ENCODE measurements around the gene RBBP8NL. TPM values are rescaled to one million over a fixed set of nuclear protein-coding genes. Genes with fewer than 3 reads are reported as not detected.

Gene RBBP8NL
- total and polyA plus RNA-seq, 2 of the 8 experiments (the other 6 are each of a cell fraction or from before 2014, with no cell fraction given), result 0.43 to 0.48 TPM

- H3K23ac ChIP-seq (ENCODE audit: insufficient read length), result no peak overlapping the region
- H2AFZ ChIP-seq (ENCODE audit: low read length), result no peak overlapping the region
- H2BK12ac ChIP-seq (ENCODE audit: low read depth, low read length), result no peak overlapping the region
- H3K18ac ChIP-seq (ENCODE audit: extremely low read depth, low read length), result no peak overlapping the region
- H2BK15ac ChIP-seq (ENCODE audit: low read length), result no peak overlapping the region
- no peaks in the 10 kb centered on the region for H4K20me1 ChIP-seq (replicated peaks in 1 of 2; ENCODE audit: control insufficient read depth in 1 of 2, insufficient read depth in 2 of 2, low read length in 2 of 2)
- POLR2A ChIA-PET (ENCODE audit: partially characterized antibody), result no interaction called here
- H2BK5ac ChIP-seq (ENCODE audit: low read depth, low read length), result no peak overlapping the region
- no peak overlapping the region for H3K4me3 ChIP-seq (ENCODE audit: extremely low read depth in 1 of 4, insufficient read depth in 2 of 4, low read depth in 3 of 4, low read length in 4 of 4)
- H3K27me3 ChIP-seq (replicated peaks in 1 of 4; ENCODE audit: control insufficient read depth in 3 of 4, extremely low read depth in 1 of 4, insufficient read depth in 3 of 4, low read length in 3 of 4), result no peaks in the 10 kb centered on the region
- 87% methylated on average over 10 of the region's 10 CpGs; no CpG with 5 or more reads in 1 of the 2 experiments for WGBS, 2 experiments (ENCODE audit: extremely low coverage in 1 of 2, insufficient coverage in 1 of 2, insufficient read length in 1 of 2, insufficient replicate concordance in 2 of 2, low coverage in 1 of 2, low lambda C conversion rate in 2 of 2, missing lambda C conversion rate in 1 of 2)
- H3K23me2 ChIP-seq (ENCODE audit: low read depth, low read length), result peaks cover 5% of the 10 kb centered on the region; the same call in 1 of the 2 replicates
- H4K5ac ChIP-seq (ENCODE audit: insufficient read length, low read depth, low read length), result no peak overlapping the region
- CTCF ChIA-PET (ENCODE audit: partially characterized antibody), result interaction anchor here (1.7 kb wide), 1 partner anchor 38 kb away, joined by 7 read pairs; no protein-coding TSS in a partner anchor
- H3K56ac ChIP-seq (replicated peaks; ENCODE audit: insufficient read length, low read depth, low read length), result no peak overlapping the region
- H3K79me1 ChIP-seq (ENCODE audit: low read depth, low read length), result no peaks in the 10 kb centered on the region
- H2BK120ac ChIP-seq (replicated peaks; ENCODE audit: low read depth, low read length), result no peak overlapping the region
- H3K4me2 ChIP-seq (ENCODE audit: insufficient read depth in 1 of 2, low read depth in 2 of 2, low read length in 2 of 2), result no peak overlapping the region
- TF ChIP-seq NANOG (IDR thresholded peaks at IDR 0.05; ENCODE audit: insufficient read depth, low read depth, low read length, poor library complexity, severe bottlenecking) (no peak), SRF (IDR thresholded peaks at IDR 0.05; ENCODE audit: low read depth, low read length) (peak; percentile 74), PHF8 (conservative IDR thresholded peaks at IDR 0.05; ENCODE audit: low read depth, low read length) (no peak), EGR1 (IDR thresholded peaks at IDR 0.05; ENCODE audit: borderline replicate concordance, low read depth, low read length) (no peak)
- H4K8ac ChIP-seq (ENCODE audit: extremely low read depth, insufficient read depth, low read length), result no peak overlapping the region
- H3K14ac ChIP-seq (ENCODE audit: insufficient read length), result no peak overlapping the region
- H2AK5ac ChIP-seq (ENCODE audit: low read depth, low read length), result no peak overlapping the region
- no peaks in the 10 kb centered on the region for H3K9me3 ChIP-seq (ENCODE audit: insufficient read depth in 2 of 2, low read depth in 1 of 2, low read length in 1 of 2)
- H3K4me1 ChIP-seq (replicated peaks in 1 of 4; ENCODE audit: control insufficient read depth in 3 of 4, insufficient read depth in 4 of 4, low read length in 3 of 4), result peaks cover 0 to 4% (median 0%) of the 10 kb centered on the region in 4 experiments; a peak in 1 of 7 replicates
- FAIRE-seq (no peak), DNase-seq (ENCODE audit: low read depth in 1 of 2, low spot score in 2 of 2) (no peak)
- H2BK20ac ChIP-seq (ENCODE audit: low read length), result no peak overlapping the region
- H3K27ac ChIP-seq (ENCODE audit: low read depth, low read length), result no peak overlapping the region
- H3K9ac ChIP-seq (replicated peaks in 1 of 4; ENCODE audit: extremely low read depth in 1 of 4, low read depth in 3 of 4, low read length in 3 of 4), result no peak overlapping the region
- no peaks in the 10 kb centered on the region for H3K36me3 ChIP-seq (ENCODE audit: control insufficient read depth in 2 of 4, insufficient read depth in 4 of 4, low read length in 3 of 4)
- peak overlapping the region; percentile 44 for H4K91ac ChIP-seq (replicated peaks; ENCODE audit: insufficient read length, low read length)
- no peak overlapping the region for H3K4ac ChIP-seq (replicated peaks; ENCODE audit: insufficient read length, low read depth, low read length)
- no peaks in the 10 kb centered on the region for H3K79me2 ChIP-seq (ENCODE audit: control insufficient read depth in 1 of 2, insufficient read depth in 2 of 2, low read length in 2 of 2)
Measured at GRCh38 chr20:62448038-62448437, 20.7 kb upstream of the RBBP8NL start.

All from H1 (cell line).